H1 (cell line): Measurements from ENCODE around the gene RAB21. TPM values are rescaled to one million over a fixed set of nuclear protein-coding genes. Genes with fewer than 3 reads are reported as not detected.
A peak's percentile ranks its signal among the peaks of the same experiment; 100 is the strongest.

Experiments used
- CTCF ChIA-PET: fragments of 300-600 bp; sonication (Branson Sonifier 250); formaldehyde crosslinking; loops from one replicate; lab custom pipeline; 2021; ENCODE audit not compliant: partially characterized antibody; lab: Charles Lee
- POLR2A ChIA-PET: fragments of 300-600 bp; sonication (Branson Sonifier 250); formaldehyde crosslinking; loops from one replicate; lab custom pipeline; 2021; ENCODE audit warnings: inconsistent platforms; ENCODE audit not compliant: partially characterized antibody; lab: Charles Lee
- DNase-seq, 2 experiments: peaks; one replicate each; pipeline versions ENCODE4 v3.0.0 to v3.0.0-alpha.2; 2010 to 2022; ENCODE audit warnings: low spot score in 2 of 2, low read depth in 1 of 2, mixed read lengths in 1 of 2
- FAIRE-seq: peaks from 2 replicates; lab custom pipeline; 2011; peaks lifted over from hg19 to GRCh38; lab: Jason Lieb, UNC
- H2AFZ ChIP-seq: 2 replicates; pipeline ENCODE4 v1.8.1; 2012; ENCODE audit warnings: low read length, inconsistent platforms
- H2AK5ac ChIP-seq: 2 replicates; pipeline ENCODE4 v1.6.1; 2013; ENCODE audit warnings: low read depth, low read length
- H2BK120ac ChIP-seq: replicated peaks from 2 replicates; pipeline ENCODE3; 2013; ENCODE audit warnings: low read depth, low read length, inconsistent platforms
- H2BK12ac ChIP-seq: 2 replicates; pipeline ENCODE4 v1.6.1; 2013; ENCODE audit warnings: low read depth, low read length
- H2BK15ac ChIP-seq: 2 replicates; pipeline ENCODE4 v1.6.1; 2013; ENCODE audit warnings: low read length
- H2BK20ac ChIP-seq: 2 replicates; pipeline ENCODE4 v1.6.1; 2013; ENCODE audit warnings: low read length
- H2BK5ac ChIP-seq: 2 replicates; pipeline ENCODE4 v1.6.1; 2013; ENCODE audit warnings: low read depth, low read length
- H3K14ac ChIP-seq: 2 replicates; pipeline ENCODE4 v1.6.1; 2013; ENCODE audit warnings: inconsistent platforms; ENCODE audit not compliant: insufficient read length
- H3K18ac ChIP-seq: 2 replicates; pipeline ENCODE4 v1.6.1; 2013; ENCODE audit warnings: low read length; ENCODE audit errors: extremely low read depth
- H3K23ac ChIP-seq: 2 replicates; pipeline ENCODE4 v1.6.1; 2013; ENCODE audit warnings: inconsistent platforms; ENCODE audit not compliant: insufficient read length
- H3K23me2 ChIP-seq: 2 replicates; pipeline ENCODE4 v1.6.1; 2013; ENCODE audit warnings: low read depth, low read length
- H3K27ac ChIP-seq: 2 replicates; pipeline ENCODE4 v1.6.1; 2011; ENCODE audit warnings: low read depth, low read length, inconsistent platforms
- H3K27me3 ChIP-seq, 4 experiments: replicated peaks in 1 of 4; 1 replicate in 1 of 4; 2 replicates in 3 of 4; pipeline versions ENCODE4 v1.6.1 to v1.8.1; 2011 to 2013; ENCODE audit warnings: low read length in 3 of 4, mild to moderate bottlenecking in 3 of 4, inconsistent platforms in 2 of 4, mixed read lengths in 2 of 4, moderate library complexity in 1 of 4; ENCODE audit not compliant: control insufficient read depth in 3 of 4, insufficient read depth in 3 of 4; ENCODE audit errors: extremely low read depth in 1 of 4
- H3K36me3 ChIP-seq, 4 experiments: 2 replicates each; pipeline versions ENCODE4 v1.6.1 to v1.8.1; 2011 to 2013; ENCODE audit warnings: mild to moderate bottlenecking in 4 of 4, low read length in 3 of 4, moderate library complexity in 2 of 4, control low read depth in 1 of 4, inconsistent platforms in 1 of 4; ENCODE audit not compliant: insufficient read depth in 4 of 4, control insufficient read depth in 2 of 4
- H3K4ac ChIP-seq: replicated peaks from 2 replicates; pipeline ENCODE3; 2013; ENCODE audit warnings: low read length, low read depth, mixed read lengths, inconsistent platforms; ENCODE audit not compliant: insufficient read length
- H3K4me1 ChIP-seq, 4 experiments: replicated peaks in 1 of 4; 1 replicate in 1 of 4; 2 replicates in 3 of 4; pipeline versions ENCODE4 v1.6.1 to v1.8.1; 2011 to 2013; ENCODE audit warnings: low read length in 3 of 4, inconsistent platforms in 2 of 4, mixed read lengths in 1 of 4; ENCODE audit not compliant: insufficient read depth in 4 of 4, control insufficient read depth in 3 of 4
- H3K4me2 ChIP-seq, 2 experiments: 2 replicates each; pipeline versions ENCODE4 v1.6.1 to v1.8.1; 2011 to 2013; ENCODE audit warnings: low read depth in 2 of 2, low read length in 2 of 2, control low read depth in 1 of 2, inconsistent platforms in 1 of 2, mild to moderate bottlenecking in 1 of 2; ENCODE audit not compliant: insufficient read depth in 1 of 2
- H3K4me3 ChIP-seq, 4 experiments: fragments of 200-600, 300-600 bp in 1 of 4; sonication (generic), shearing (Covaris generic), sonication (Bioruptor Twin) in 1 of 4; 2 replicates each; pipeline versions ENCODE4 v1.5.1 to v1.8.1; 2011 to 2016; ENCODE audit warnings: low read length in 4 of 4, low read depth in 3 of 4, control low read depth in 2 of 4, inconsistent platforms in 2 of 4, mild to moderate bottlenecking in 2 of 4, mixed read lengths in 1 of 4, moderate library complexity in 1 of 4; ENCODE audit not compliant: insufficient read depth in 2 of 4; ENCODE audit errors: extremely low read depth in 1 of 4
- H3K56ac ChIP-seq: replicated peaks from 2 replicates; pipeline ENCODE3; 2013; ENCODE audit warnings: low read depth, mild to moderate bottlenecking, mixed read lengths, low read length, inconsistent platforms; ENCODE audit not compliant: insufficient read length
- H3K79me1 ChIP-seq: 2 replicates; pipeline ENCODE4 v1.6.1; 2013; ENCODE audit warnings: low read depth, low read length, control low read depth
- H3K79me2 ChIP-seq, 2 experiments: 2 replicates each; pipeline versions ENCODE4 v1.6.1 to v1.8.1; 2012 to 2013; ENCODE audit warnings: low read length in 2 of 2, mild to moderate bottlenecking in 2 of 2, inconsistent platforms in 1 of 2; ENCODE audit not compliant: insufficient read depth in 2 of 2, control insufficient read depth in 1 of 2
- H3K9ac ChIP-seq, 4 experiments: replicated peaks in 1 of 4; 1 replicate in 1 of 4; 2 replicates in 3 of 4; pipeline versions ENCODE4 v1.6.1 to v1.8.1; 2011 to 2013; ENCODE audit warnings: low read depth in 3 of 4, low read length in 3 of 4, control low read depth in 2 of 4, mild to moderate bottlenecking in 2 of 4, moderate library complexity in 2 of 4, inconsistent platforms in 1 of 4; ENCODE audit errors: extremely low read depth in 1 of 4
- H3K9me3 ChIP-seq, 2 experiments: 2 replicates each; pipeline versions ENCODE4 v1.6.1 to v1.8.1; 2012 to 2013; ENCODE audit warnings: mild to moderate bottlenecking in 2 of 2, moderate library complexity in 2 of 2, control low read depth in 1 of 2, inconsistent platforms in 1 of 2, low read depth in 1 of 2, low read length in 1 of 2, mixed read lengths in 1 of 2; ENCODE audit not compliant: insufficient read depth in 2 of 2
- H4K20me1 ChIP-seq, 2 experiments: replicated peaks in 1 of 2; 2 replicates each; pipeline versions ENCODE3 to v1.8.1; 2011 to 2013; ENCODE audit warnings: inconsistent platforms in 2 of 2, low read length in 2 of 2, mild to moderate bottlenecking in 1 of 2; ENCODE audit not compliant: insufficient read depth in 2 of 2, control insufficient read depth in 1 of 2
- H4K5ac ChIP-seq: 2 replicates; pipeline ENCODE4 v1.6.1; 2013; ENCODE audit warnings: low read length, low read depth, mixed read lengths, inconsistent platforms; ENCODE audit not compliant: insufficient read length
- H4K8ac ChIP-seq: 2 replicates; pipeline ENCODE4 v1.8.0; 2013; ENCODE audit warnings: mild to moderate bottlenecking, moderate library complexity, low read length, inconsistent platforms; ENCODE audit not compliant: insufficient read depth; ENCODE audit errors: extremely low read depth
- H4K91ac ChIP-seq: replicated peaks from 2 replicates; pipeline ENCODE3; 2013; ENCODE audit warnings: low read length, mixed read lengths, inconsistent platforms; ENCODE audit not compliant: insufficient read length
- ASH2L ChIP-seq: fragments of 200-600, 300-600 bp; sonication (generic); IDR thresholded peaks from one replicate; pipeline ENCODE4 v1.7.1; 2017; ENCODE audit warnings: low read length
- CREB1 ChIP-seq: IDR thresholded peaks from 2 replicates; pipeline ENCODE4 v1.6.1; 2012; ENCODE audit warnings: inconsistent platforms
- FOSL1 ChIP-seq: IDR thresholded peaks from 2 replicates; pipeline ENCODE4 v1.6.1; 2011; ENCODE audit warnings: mild to moderate bottlenecking, low read depth, low read length, moderate library complexity; ENCODE audit not compliant: insufficient read depth
- KDM4A ChIP-seq: IDR thresholded peaks from one replicate; pipeline ENCODE4 v1.7.1; 2012; ENCODE audit warnings: low read depth, mild to moderate bottlenecking, moderate library complexity, low read length, inconsistent platforms; ENCODE audit not compliant: severe bottlenecking
- KDM5A ChIP-seq: fragments of 200-600 bp; IDR thresholded peaks from 2 replicates; pipeline ENCODE4 v1.7.1; 2012; ENCODE audit warnings: mild to moderate bottlenecking, low read length, inconsistent platforms, mixed read lengths
- PHF8 ChIP-seq: fragments of 200-600 bp; sonication (generic); conservative IDR thresholded peaks from 2 replicates; pipeline ENCODE4 v1.7.1; 2012; ENCODE audit warnings: low read depth, mild to moderate bottlenecking, inconsistent platforms, low read length, moderate library complexity
- POLR2A ChIP-seq, 2 experiments: IDR thresholded peaks; 1 replicate in 1 of 2; 2 replicates in 1 of 2; pipeline ENCODE4 v1.6.1; 2011; ENCODE audit warnings: low read depth in 2 of 2, low read length in 2 of 2, mild to moderate bottlenecking in 2 of 2; ENCODE audit errors: control extremely low read depth in 1 of 2
- POLR2AphosphoS5 ChIP-seq: IDR thresholded peaks from 2 replicates; pipeline ENCODE4 v1.6.1; 2011; ENCODE audit warnings: low read depth, low read length
- SAP30 ChIP-seq: fragments of 300-600 bp; sonication (generic); IDR thresholded peaks from 2 replicates; pipeline ENCODE4 v1.7.1; 2012; ENCODE audit warnings: low read length, moderate library complexity, mild to moderate bottlenecking, inconsistent platforms; ENCODE audit not compliant: insufficient read depth, insufficient replicate concordance
- SIN3A ChIP-seq, 2 experiments: IDR thresholded peaks in 1 of 2; conservative IDR thresholded peaks in 1 of 2; 2 replicates each; pipeline ENCODE4 v1.6.1; 2011 to 2012; ENCODE audit warnings: low read length in 2 of 2, improper control_type of control experiment in 1 of 2, low read depth in 1 of 2, mild to moderate bottlenecking in 1 of 2
- SP4 ChIP-seq: IDR thresholded peaks from 2 replicates; pipeline ENCODE4 v1.6.1; 2012; ENCODE audit warnings: low read length, inconsistent platforms
- WGBS, 2 experiments: shearing (Covaris generic) in 1 of 2; methylation state at CpG; one replicate each; pipeline versions ENCODE4 v1.1.6 to v1.1.7; 2013 to 2015; ENCODE audit warnings: low lambda C conversion rate in 2 of 2, mixed read lengths in 2 of 2, inconsistent platforms in 1 of 2, low coverage in 1 of 2, missing lambda C conversion rate in 1 of 2; ENCODE audit not compliant: insufficient replicate concordance in 2 of 2, insufficient coverage in 1 of 2, insufficient read length in 1 of 2; ENCODE audit errors: extremely low coverage in 1 of 2, missing lambda C conversion rate in 1 of 2; 5-methylcytosine and 5-hydroxymethylcytosine counted together
- polyA plus RNA-seq, 7 experiments: library from polyadenylated mRNA; depleted of rRNA in 3 of 7; stranded (reverse) in 5 of 7; unstranded in 2 of 7; fragments of >200 nt in 5 of 7; fragments of 200-250 nt in 2 of 7; gene quantifications; 1 replicate in 5 of 7; 2 replicates in 1 of 7; 4 replicates in 1 of 7; pipeline versions ENCODE4 v1.2.1 to v1.2.3, GENCODE V29; 2011 to 2013; ENCODE audit warnings: missing spikeins in 2 of 7, mixed read lengths in 2 of 7
- total RNA-seq: library from RNA; stranded (reverse); fragmentation: NEBNext Ultra II Directional; extraction: Animal tissue kit (Norgen Biotek cat#: 25700); gene quantifications from 2 replicates; pipeline ENCODE4 v1.2.1, GENCODE V29; 2021

Gene RAB21
- total and polyA plus RNA-seq, 2 of the 8 experiments (the other 6 are each of a cell fraction or from before 2014, with no cell fraction given), result 1.2 to 47.2 TPM

- H3K18ac ChIP-seq, result no peak overlapping the region
- no peak overlapping the region; the same call in 1 of the 2 replicates for H2BK5ac ChIP-seq
- H3K79me1 ChIP-seq, result 0 out of 2 replicates have a peak, but pooled peaks cover 4% of the 10 kb centered on the region
- peak overlapping the region; percentile 94; the same call in 1 of the 2 replicates for H3K27ac ChIP-seq
- H3K4me3 ChIP-seq, result peak overlapping the region; percentile 85 to 99 (median 92)
- DNase-seq (no peak), FAIRE-seq (no peak)
- ChIA-PET CTCF (interaction anchor here (1.5 to 1.6 kb wide), 3 partner anchors 9 to 32 kb away, joined by 3 to 7 read pairs (median 3); no protein-coding TSS in a partner anchor), POLR2A (interaction anchor here (1.0 to 3.7 kb wide), 4 partner anchors 17 to 372 kb away, joined by 3 to 17 read pairs (median 6); partner anchors contain the start of genes THAP2 and ZFC3H1)
- H3K36me3 ChIP-seq, result peaks cover 0 to 10% (median 2%) of the 10 kb centered on the region in 4 experiments; a peak in 3 of 8 replicates
- no peak overlapping the region for H2AK5ac ChIP-seq
- peaks cover 12 to 14% of the 10 kb centered on the region in 2 experiments for H4K20me1 ChIP-seq
- H4K5ac ChIP-seq, result no peak overlapping the region
- H3K9me3 ChIP-seq, result no peaks in the 10 kb centered on the region
- H4K8ac ChIP-seq, result peak overlapping the region; percentile 99; the same call in 1 of the 2 replicates
- no peaks in the 10 kb centered on the region for H3K27me3 ChIP-seq
- H2BK12ac ChIP-seq, result no peak overlapping the region
- peak overlapping the region; percentile 87 to 96 for H3K4me2 ChIP-seq
- no peak for TF ChIP-seq SP4
- TF ChIP-seq SIN3A (conservative IDR thresholded peaks at IDR 0.05 in 1 of 2, IDR thresholded peaks at IDR 0.05 in 1 of 2; ENCODE audit: low read depth in 1 of 2, low read length in 2 of 2), result peak in 1 of 2 experiments; percentile 15; a peak in 1 of 4 replicates
- peak in 1 of 2 experiments; percentile 53; a peak in 2 of 3 replicates for TF ChIP-seq POLR2A (IDR thresholded peaks at IDR 0.05; ENCODE audit: control extremely low read depth in 1 of 2, low read depth in 2 of 2, low read length in 2 of 2)
- TF ChIP-seq KDM5A, result 0 out of 2 replicates have a peak, but pooled peaks have one; percentile 7
- peak; percentile 55 for TF ChIP-seq ASH2L
- TF ChIP-seq SAP30, result peak; percentile 73
- peak; percentile 33 for TF ChIP-seq KDM4A
- no peak for TF ChIP-seq FOSL1
- peak; percentile 45; the same call in 1 of the 2 replicates for TF ChIP-seq CREB1
- TF ChIP-seq POLR2AphosphoS5, result no peak; the same call in 1 of the 2 replicates
- TF ChIP-seq PHF8, result peak; percentile 16; the same call in 1 of the 2 replicates
- no peak overlapping the region for H3K4ac ChIP-seq
- no peak overlapping the region for H4K91ac ChIP-seq
- peaks cover 18 to 53% of the 10 kb centered on the region in 2 experiments for H3K79me2 ChIP-seq
- 8% methylated on average over 24 of the region's 45 CpGs; no CpG with 5 or more reads in 1 of the 2 experiments for WGBS, 2 experiments
- peaks cover 0 to 6% (median 2%) of the 10 kb centered on the region in 4 experiments; a peak in 3 of 7 replicates for H3K4me1 ChIP-seq
- peaks cover 2% of the 10 kb centered on the region; the same call in 1 of the 2 replicates for H3K23me2 ChIP-seq
- H3K9ac ChIP-seq, result peak overlapping the region; percentile 81 to 95 (median 85)
- H2BK15ac ChIP-seq, result no peak overlapping the region
- no peak overlapping the region for H2AFZ ChIP-seq
- no peak overlapping the region for H3K56ac ChIP-seq
- no peak overlapping the region for H3K23ac ChIP-seq
- H3K14ac ChIP-seq, result no peak overlapping the region
- no peak overlapping the region for H2BK20ac ChIP-seq
- H2BK120ac ChIP-seq, result no peak overlapping the region
Observed at GRCh38 chr12:71755146-71755892, 656 bp downstream of the RAB21 start.
